GM12801 (cell line): ENCODE measurements around the gene HOXB8.

Experiments used
- CTCF ChIP-seq: IDR thresholded peaks from one replicate; pipeline ENCODE4 v1.5.1; 2011; ENCODE audit warnings: control low read depth; ENCODE audit not compliant: insufficient read length; ENCODE audit errors: extremely low read depth

The HOXB8 gene

GRCh38 chr17:48597778-48598631 is 17.1 kb downstream of the HOXB8 start:
- no peak for TF ChIP-seq CTCF

- no peak for TF ChIP-seq CTCF
Observed at GRCh38 chr17:48597528-48597777, 17.6 kb downstream of the HOXB8 start.

- TF ChIP-seq CTCF = no peak
Observed at GRCh38 chr17:48596735-48597527, 18.2 kb downstream of the HOXB8 start.

- no peak for TF ChIP-seq CTCF
Observed at GRCh38 chr17:48596000-48596734, 18.9 kb downstream of the HOXB8 start.

- TF ChIP-seq CTCF = no peak
Observed at GRCh38 chr17:48595278-48595999, 19.7 kb downstream of the HOXB8 start.

- TF ChIP-seq CTCF = no peak
Observed at GRCh38 chr17:48594538-48595277, 20.4 kb downstream of the HOXB8 start.
